ENCODE results near the gene UMAD1.

Gene UMAD1

DNA sequence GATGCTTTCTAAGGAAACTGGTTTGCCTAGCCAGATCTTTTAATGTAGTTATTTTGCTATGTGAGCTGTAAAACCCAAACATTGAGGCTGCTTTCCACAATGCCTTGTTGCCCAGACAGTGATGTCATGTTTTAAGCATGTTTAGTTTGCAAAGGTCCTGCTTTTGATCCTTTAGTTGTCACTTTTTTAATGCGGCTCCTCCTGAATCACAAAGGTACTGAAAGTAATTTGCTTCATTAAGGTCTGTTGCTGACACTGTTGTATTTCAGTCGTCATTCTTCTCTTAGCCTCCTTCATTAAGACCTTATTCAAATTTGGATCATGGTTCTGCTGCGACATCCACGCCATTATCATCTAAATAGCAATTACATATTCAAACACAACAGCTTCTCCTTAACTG, 67.3 kb downstream of the UMAD1 start:
- H3K4me3 ChIP-seq (ENCODE audit: low read length), result no peak overlapping the region
- TF ChIP-seq ZNF274 (IDR thresholded peaks at IDR 0.05; ENCODE audit: low read depth, low read length), result no peak

DNA sequence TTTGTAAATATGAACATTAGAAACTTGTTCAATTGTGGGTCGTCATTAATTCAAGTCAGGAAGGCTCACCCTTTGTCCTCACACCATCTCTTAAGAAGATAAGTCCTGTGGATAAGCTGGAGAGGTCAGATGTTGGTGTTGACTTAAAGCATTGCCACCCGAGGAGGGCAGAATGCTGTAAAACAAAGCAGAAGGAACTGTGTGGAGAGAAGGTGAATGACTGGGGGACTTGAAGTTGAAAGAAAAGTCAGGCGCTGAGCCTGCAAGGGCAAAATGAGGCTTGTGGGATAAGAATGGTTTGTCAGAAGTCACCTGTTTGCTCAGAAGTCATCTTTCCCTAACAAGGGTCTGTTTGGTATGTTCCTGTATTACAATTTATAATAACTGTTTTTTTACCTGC, 68.7 kb downstream of the UMAD1 start:
- TF ChIP-seq ZNF274 (IDR thresholded peaks at IDR 0.05; ENCODE audit: low read depth, low read length), result no peak
- H3K4me3 ChIP-seq (ENCODE audit: low read length), result no peak overlapping the region

DNA sequence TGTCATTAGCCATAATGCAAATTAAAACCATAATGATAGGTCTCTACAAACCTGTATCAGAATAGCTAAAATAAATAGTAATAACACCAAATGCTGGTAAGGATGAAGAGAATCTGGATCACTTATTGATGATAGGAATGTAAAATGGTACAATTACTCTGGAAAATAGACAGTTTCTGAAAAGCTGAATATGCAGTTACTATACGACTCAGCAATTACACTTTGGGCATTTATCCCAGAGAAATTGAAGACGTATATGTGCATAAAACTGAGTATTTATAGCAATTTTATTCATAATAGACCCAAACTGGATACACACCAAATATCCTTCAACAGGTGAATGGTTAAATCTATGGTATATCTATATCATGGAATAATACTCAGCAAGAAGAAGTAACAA, 69.9 kb downstream of the UMAD1 start:
- TF ChIP-seq ZNF274 (IDR thresholded peaks at IDR 0.05; ENCODE audit: low read depth, low read length), result no peak
- no peak overlapping the region for H3K4me3 ChIP-seq (ENCODE audit: low read length)

DNA sequence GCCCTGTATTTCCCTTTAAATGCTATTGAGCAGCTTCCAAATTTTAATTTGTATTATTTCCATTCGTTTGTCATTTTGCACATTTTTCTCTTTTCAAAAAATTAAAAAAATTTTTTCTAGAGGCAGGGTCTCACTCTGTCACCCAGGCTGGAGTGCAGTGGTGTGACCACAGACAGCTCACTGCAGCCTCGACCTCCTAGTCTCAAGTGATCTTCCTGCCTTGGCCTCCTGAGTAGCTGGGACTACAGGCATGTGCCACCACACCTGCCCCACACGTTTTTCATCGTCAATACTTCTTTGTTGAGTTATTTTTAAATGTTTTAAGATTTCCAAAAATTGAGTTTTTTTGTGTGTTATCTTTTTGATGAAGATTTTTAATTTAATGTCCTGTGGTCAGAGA, 73.2 kb downstream of the UMAD1 start:
- H3K4me3 ChIP-seq (ENCODE audit: low read length), result no peak overlapping the region
- TF ChIP-seq ZNF274 (IDR thresholded peaks at IDR 0.05; ENCODE audit: low read depth, low read length), result no peak

DNA sequence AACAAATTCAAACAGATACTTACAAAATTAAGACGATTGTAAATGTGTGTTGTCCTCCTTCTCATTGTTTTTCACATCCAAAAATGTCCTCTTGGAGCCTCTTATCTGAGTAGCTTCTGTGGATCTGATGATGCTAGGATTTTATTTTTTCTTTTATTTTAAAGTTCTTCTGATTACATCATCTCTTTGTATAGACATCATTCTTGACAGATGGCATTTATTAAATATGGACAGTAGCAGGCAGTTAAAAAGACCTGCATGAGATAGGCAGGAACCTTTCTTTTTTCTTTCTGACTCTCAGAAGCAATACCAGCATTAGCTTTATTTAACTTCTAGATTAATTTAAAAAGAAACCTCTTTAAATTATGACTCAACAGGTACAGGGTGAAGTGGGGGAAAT, 77.9 kb downstream of the UMAD1 start, which contains the start of gene RPA3:
RPA3 (minus strand) TSS at position 116 of the 400 bp plus-strand sequence. CDS start 78,189 bp downstream, outside the sequence.
- TF ChIP-seq ZNF274 (IDR thresholded peaks at IDR 0.05; ENCODE audit: low read depth, low read length), result no peak
- no peak within 1 kb of the TSS for H3K4me3 ChIP-seq (ENCODE audit: low read length)

DNA sequence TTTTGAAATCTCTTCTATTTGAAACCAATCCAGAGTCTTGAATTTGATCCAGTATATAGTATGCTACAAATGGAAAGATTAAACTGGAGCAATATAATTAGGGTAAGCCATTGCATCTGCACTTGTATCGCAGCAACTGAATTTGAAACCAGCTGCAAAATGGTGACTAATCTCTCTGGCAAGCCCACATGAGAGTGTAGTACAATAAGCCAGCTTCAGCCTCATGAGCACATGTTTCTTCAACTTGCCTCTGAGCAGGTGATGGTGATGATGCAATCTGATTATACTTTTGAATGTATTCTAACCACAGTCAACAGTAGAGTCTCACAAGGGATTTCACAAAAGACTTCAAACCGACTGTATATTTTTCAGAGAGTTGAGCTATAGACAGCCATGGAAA, 78.7 kb downstream of the UMAD1 start:
- TF ChIP-seq ZNF274 (IDR thresholded peaks at IDR 0.05; ENCODE audit: low read depth, low read length), result no peak
- no peak overlapping the region for H3K4me3 ChIP-seq (ENCODE audit: low read length)

DNA sequence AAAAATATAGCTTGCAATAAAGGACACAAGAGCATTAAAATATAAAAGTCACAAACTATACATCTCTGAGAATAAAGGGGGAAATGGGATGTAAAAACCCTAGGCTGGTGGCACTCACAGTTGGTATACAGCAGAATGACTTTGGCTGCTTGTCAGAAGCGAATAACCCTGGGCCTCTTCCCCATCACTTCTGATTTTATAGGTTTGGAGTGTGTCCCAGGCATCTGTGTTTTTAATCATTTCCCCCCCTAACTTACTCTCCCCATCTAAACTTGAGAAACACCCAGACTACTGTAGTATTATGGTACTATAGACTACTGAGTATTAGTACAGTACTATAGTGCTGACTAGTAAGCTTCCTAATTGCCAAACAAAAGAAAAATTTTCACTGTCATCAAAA, 79.6 kb downstream of the UMAD1 start:
- H3K4me3 ChIP-seq (ENCODE audit: low read length), result no peak overlapping the region
- TF ChIP-seq ZNF274 (IDR thresholded peaks at IDR 0.05; ENCODE audit: low read depth, low read length), result no peak

DNA sequence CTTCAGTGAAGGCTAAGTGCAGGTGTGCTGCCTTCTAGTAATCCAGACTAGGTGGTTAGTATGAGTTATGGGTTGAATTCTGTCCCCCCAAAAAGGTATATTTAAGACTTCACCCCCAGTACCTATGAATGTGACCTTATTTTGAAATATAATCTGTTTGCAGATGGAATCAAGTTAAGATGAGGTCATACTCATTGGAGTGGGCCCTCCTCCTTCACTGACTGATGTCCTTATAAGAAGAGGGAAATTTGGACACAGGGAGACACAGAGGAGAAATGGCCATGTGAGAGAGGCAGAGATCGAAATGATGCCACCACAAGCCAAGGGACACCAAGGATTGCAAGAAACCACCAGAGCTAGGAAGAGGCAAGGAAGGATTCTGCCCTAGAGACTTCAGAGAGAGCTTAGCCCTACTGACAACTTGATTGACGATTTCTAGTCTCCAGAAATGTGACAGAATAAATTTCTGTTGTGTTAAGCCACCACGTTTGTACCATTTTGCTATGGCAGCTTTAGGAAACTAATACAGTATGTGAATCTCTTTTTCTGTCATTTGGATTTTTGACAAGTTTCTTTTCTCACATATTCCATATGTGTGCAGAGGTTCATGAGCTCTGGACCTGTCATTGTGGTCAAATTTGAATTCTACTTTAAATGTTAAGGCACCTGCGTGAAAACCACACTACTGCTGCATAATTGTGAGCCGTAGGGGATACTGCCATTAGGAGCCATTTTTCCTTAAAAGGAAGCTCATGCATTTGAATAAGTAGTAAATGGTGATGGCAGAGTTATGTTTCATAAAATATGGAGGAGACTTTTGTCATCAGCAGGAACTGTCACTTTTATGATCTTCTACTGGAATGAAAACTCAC, 80.4 kb downstream of the UMAD1 start:
- TF ChIP-seq ZNF274 (IDR thresholded peaks at IDR 0.05; ENCODE audit: low read depth, low read length), result no peak

DNA sequence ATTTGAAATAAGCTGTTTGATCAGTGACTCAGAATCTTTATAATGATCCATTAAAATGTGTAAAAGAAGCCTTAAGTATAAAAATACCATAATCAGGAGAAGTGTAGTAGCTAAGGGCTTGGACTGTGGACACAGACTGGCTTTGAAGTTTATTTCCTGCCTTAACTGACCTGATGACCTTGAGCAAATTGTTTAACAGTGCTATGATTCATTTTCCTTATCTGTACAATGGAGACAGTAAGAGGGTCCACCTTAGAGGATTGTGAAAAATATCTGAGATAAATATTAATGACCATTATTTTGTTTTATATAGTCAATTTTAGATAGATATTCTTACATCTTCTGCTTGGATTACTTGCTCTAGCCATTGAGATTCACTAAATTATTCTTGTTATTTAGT, 91.2 kb downstream of the UMAD1 start:
- H3K4me3 ChIP-seq (ENCODE audit: low read length), result no peak overlapping the region
- TF ChIP-seq ZNF274 (IDR thresholded peaks at IDR 0.05; ENCODE audit: low read depth, low read length), result no peak

More for the DNA sequence above, 80.4 kb downstream of the UMAD1 start:
- no peak overlapping the region for H3K4me3 ChIP-seq (ENCODE audit: low read length)

DNA sequence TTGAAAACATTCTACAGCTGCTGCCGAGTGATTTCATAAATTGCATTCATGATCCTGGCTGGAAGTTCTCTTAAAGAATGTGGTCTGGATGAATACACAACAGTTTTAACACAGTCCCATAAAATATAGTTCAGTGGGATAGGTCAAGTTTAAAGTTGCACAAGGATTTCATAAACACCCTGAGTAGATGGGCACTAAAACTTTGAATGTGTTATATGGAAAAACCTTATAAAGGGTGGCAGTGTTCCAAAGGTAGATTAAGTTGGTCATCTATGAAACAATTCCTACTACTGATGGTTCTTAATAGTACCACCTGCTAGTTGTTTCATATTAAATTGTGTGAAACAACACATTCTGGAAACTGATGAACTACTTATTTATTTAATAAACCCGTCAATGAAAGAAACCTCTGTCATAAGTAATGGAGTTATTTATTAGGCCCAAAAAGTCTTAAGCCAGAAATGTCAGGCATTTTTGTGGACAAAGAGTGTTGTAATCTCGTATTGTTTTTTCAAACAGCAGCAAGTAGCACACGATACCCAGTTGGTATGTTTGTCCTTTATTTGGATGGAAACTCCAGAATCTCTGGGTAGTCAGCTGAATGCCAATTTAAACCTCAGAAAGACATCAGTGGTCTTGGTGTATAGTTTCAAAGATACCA, 92.2 kb downstream of the UMAD1 start:
- H3K4me3 ChIP-seq (ENCODE audit: low read length), result no peak overlapping the region

DNA sequence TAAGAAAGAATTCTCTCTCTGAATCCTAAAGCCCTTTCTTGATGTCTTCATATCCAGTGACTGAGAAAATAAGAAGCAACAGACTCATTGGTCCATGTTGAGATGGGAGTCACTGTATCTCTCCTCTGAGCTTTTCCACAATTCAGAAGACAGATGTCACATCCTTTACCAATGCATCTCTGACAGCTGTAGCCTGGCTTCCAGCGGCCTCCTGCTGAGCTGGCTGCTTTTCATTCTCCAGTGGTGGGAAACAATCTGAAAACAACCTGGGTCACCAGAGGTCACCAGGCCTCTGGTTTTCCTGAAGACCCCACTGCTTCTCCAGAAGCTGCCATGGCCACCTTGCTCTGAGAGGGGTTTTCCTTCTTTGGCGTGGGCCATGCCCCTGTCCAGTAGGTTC, 96.1 kb downstream of the UMAD1 start:
- no peak for TF ChIP-seq ZNF274 (IDR thresholded peaks at IDR 0.05; ENCODE audit: low read depth, low read length)
- no peak overlapping the region for H3K4me3 ChIP-seq (ENCODE audit: low read length)

More for the DNA sequence above, 92.2 kb downstream of the UMAD1 start:
- TF ChIP-seq ZNF274 (IDR thresholded peaks at IDR 0.05; ENCODE audit: low read depth, low read length), result no peak

DNA sequence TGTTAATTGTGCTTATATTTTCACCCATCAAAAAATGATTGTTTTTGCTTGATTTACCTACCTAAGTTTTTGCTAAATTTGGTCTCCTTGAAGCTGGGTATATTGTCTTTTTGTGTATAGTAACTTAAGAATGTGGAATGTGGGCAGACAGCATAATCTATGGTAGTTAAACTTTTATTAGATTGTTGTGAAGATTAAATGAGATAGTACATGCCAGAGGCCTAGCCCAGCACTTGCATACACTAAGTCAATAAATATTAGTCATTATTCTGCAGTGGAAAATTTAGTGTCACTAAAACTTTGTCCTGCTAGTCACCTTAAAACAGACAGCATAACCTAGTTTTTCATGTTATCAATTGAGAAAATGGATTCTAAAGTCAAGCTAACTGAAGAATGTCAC, 97.1 kb downstream of the UMAD1 start:
- no peak overlapping the region for H3K4me3 ChIP-seq (ENCODE audit: low read length)
- no peak for TF ChIP-seq ZNF274 (IDR thresholded peaks at IDR 0.05; ENCODE audit: low read depth, low read length)

DNA sequence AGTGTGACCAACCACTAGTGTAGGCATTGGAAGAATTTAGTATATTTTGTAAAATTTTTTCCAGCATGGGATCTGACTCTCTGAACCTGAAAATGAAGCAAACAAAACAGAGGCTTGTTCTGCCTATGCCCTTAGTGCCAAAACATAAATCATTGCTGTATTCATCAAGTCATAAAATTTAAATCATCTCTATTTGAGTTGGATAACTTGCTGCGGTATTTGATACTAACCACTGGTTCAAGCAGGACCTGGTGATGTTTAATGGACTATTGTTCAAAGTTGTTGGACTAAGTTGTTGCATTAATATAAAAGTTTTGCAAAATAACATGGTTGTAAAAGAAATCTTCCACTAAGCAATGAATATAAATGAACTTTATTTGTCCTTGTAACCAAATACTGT, 97.6 kb downstream of the UMAD1 start:
- TF ChIP-seq ZNF274 (IDR thresholded peaks at IDR 0.05; ENCODE audit: low read depth, low read length), result no peak
- no peak overlapping the region for H3K4me3 ChIP-seq (ENCODE audit: low read length)

DNA sequence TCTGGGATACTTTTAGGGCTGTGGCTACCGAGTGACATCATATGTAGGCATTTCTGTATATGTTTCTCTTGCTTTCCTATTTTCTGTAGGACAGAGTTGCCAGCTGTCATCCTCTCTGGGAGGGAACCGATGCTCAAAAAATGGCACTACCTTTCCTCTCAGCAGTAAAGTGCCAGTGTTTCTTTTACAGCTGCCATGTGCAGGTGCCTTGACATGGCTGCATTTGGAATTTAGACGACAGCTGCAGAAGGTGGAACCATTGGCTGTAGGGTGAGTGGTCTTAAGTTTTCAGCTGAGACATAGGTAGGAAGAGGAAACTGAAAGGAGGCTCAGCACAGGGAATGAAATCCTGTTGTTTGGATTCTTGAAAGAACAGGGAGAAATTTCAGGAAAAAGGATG, 98.1 kb downstream of the UMAD1 start:
- H3K4me3 ChIP-seq (ENCODE audit: low read length), result no peak overlapping the region; the same call in 1 of the 2 replicates
- no peak for TF ChIP-seq ZNF274 (IDR thresholded peaks at IDR 0.05; ENCODE audit: low read depth, low read length)

All from GM08714 (cell line).